Measurements from ENCODE around the gene GPR84.

DNA sequence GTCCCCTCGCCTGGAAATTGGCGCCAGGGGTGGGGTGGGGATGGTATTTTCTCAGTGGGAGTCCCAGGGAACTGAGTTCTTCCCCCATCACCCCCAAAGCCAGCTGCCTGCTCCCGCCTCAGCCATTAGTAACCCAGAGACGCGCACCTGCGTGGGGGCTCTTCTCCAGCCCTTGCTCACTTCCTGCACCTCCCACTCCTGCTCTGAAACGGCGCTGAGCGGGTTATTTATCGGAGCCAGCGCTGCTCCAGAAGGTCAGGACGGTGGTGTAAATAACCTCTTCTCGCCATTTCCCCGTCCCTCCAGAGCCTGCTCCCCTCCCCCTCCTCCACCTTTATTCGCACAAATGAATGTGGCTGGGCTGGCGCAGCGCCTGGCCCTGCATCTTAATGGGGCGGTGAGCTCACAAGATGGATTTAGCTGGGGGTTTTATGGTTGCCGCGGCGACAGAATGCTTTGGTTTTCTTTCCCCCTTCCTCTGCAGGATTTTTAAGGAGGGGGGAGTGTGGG lies 12.2 kb downstream of the GPR84 start:
- TF ChIP-seq, protein P1, sequence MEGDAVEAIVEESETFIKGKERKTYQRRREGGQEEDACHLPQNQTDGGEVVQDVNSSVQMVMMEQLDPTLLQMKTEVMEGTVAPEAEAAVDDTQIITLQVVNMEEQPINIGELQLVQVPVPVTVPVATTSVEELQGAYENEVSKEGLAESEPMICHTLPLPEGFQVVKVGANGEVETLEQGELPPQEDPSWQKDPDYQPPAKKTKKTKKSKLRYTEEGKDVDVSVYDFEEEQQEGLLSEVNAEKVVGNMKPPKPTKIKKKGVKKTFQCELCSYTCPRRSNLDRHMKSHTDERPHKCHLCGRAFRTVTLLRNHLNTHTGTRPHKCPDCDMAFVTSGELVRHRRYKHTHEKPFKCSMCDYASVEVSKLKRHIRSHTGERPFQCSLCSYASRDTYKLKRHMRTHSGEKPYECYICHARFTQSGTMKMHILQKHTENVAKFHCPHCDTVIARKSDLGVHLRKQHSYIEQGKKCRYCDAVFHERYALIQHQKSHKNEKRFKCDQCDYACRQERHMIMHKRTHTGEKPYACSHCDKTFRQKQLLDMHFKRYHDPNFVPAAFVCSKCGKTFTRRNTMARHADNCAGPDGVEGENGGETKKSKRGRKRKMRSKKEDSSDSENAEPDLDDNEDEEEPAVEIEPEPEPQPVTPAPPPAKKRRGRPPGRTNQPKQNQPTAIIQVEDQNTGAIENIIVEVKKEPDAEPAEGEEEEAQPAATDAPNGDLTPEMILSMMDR (conservative IDR thresholded peaks at IDR 0.05): no peak
- no peak for TF ChIP-seq EZH2 (IDR thresholded peaks at IDR 0.05; ENCODE audit: low read depth)

Data from PC-9 (cell line).